GM18520 (cell line): ENCODE results near the gene CCDC124.

Experiments
- ATAC-seq: cut with Tn5 transposase; IDR thresholded peaks from one replicate; pipeline ENCODE4 v1.9.1; 2021; ENCODE audit not compliant: unreplicated experiment

Gene CCDC124

DNA sequence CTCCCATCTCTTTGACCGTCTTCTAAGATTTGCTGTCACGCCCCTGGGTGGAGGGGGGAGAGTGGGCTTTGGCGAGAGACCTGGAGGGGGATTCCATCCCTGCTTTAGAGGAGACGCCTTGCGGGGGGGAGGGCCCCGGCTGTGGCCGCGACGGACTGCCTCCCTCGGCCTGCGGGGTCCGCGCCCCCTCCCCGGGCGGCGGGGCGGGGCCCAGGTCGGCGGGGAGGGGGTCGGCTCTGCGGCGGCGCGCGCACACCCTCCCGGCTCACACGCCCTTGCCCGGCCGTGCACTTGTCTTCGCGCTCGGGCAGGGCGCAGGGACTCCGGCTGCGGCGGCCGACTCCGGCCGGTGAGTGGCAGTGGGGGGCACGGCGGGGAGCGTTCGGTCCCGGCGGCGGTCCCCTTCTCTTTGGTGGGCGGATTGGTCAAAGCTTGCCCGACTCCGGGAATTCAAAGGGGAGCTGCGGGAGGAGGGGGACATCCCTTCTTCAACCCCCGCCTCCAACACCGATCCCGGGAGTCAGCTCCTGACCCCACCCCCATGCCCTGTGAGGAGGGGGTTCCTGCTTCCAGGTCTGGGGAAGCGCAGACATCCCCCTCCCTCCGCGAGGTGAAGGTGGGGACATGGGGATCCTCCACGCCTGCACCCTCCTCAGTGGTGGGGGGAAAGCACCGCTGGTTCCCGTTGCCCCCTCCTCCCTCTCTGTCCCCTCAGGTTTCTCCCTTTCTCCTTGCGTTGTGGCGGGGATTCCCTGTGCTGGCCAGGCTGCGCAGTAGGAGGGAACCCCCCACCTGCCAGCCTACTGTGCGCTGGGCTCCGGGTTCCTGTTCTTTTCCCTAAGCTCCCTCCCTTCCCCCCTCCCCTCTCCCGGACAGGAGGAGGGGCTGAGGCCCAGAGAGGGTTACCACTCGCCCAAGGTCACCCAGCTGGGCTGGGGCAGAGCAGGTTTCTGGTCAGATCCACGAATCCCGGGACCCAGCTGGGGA, 19.5 kb downstream of the CCDC124 start:
- ATAC-seq, result no peak

DNA sequence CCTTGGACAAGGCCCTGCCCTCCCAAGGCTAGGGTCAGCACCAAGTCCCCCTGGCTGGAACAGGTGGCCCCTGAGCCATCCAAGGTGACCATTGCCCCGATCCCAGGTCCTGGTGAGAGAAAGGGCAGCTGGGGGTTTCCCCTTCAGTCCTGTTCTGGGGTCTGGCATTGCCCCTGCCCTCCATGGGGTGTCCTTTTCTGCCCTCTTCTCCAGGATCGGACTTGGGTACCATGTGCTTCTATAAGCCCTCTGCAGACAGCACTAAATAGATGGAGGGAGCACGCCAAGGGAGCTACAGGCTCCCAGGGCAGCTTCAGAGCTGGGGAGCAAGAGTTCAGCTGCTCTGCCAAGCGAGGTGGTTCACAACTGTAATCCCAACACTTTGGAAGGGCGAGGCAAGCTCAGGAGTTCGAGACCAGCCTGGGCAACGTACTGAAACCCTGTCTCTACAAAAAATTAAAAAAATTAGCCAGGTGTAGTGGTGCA, 20.5 kb downstream of the CCDC124 start:
- no peak for ATAC-seq

DNA sequence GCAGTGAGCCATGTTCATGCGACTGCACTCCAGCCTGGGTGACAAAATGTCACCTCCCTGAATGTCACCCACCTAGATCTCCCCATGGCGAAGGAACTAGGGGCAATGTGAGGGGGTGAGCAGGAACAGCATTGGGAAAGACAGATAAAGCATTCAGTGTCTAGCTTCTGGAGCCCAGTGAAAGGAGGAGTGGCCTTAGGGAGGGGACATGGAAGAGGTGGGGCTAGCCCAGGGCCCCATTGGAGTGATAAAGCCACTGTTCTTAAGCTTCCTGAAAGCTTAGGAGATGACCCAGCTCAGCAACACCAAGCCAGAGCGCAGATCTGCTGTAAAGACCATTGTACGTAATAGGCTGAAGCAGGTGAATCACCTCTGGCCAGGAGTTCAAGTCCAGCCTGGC, 21.1 kb downstream of the CCDC124 start:
- no peak for ATAC-seq

DNA sequence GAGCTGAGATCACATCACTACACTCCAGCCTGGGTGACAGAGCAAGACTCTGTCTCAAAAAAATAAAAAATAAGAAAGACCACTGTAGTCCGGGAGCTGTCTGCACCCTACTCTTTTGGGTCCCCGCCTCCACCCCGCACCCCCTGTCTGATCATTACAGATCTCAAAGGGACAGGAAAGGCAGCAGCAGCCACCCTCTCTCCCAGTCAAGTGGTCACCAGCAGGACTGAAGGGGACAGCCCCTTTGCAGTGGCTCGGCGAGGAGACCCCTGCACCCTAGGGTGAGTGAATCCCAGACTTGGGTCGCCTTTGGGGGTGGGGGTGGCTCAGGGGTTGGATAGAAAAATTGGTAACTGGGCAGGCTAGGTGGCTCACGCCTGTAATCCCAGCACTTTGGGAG, 21.6 kb downstream of the CCDC124 start:
- no peak for ATAC-seq

DNA sequence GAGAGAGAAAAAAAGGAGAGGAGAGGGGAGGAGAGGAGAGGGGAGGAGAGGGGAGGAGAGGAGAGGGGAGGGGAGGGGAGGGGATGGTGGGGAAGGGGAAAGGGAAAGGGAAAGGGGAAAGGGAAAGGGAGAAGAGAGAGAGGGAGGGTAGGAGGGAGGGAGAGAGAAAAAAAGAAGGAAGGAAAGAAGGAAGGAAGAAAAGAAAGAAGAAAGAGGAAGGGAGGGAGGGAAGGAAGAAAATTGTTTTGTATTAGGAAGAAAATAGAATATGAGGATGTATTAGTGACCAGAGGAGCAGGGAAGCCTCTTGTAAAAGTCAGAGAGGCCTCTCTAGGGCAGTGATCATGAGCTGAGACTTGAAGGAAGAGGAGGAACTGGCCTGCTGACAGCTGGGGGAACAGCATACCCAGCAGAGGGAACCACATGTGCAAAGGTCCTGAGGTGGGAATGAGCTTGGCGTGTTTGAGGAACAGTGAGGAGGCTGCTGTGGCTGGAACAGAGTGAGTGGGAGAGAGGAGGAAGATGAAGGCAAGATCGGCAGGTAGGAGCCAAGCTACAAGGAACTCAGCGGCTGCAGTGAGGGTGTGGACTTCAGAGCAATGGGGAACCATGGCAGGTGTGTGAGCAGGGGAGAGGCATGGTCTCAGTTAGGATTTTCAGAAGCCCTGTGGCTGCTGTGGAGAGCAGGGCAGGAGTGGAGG, 24.5 kb downstream of the CCDC124 start:
- ATAC-seq, result no peak

DNA sequence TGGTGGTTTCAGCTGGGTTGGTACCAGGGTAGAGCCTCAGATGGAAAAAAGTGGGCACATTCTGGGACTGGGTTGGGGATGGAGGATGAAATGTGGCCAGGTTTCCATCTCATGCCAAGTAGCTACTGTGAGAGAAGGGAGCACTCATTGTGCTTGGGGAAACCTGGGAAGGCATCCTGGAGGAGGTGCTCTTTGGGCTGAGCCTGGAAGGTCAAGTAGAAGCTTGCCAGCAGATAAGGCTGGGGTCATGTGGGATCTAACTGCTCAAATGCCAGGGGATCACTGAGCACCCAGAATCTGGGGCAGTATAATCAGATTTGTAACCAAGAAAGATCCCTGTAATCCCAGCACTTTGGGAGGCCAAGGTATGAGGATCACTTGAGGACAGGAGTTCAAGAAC, 25.1 kb downstream of the CCDC124 start:
- ATAC-seq, result no peak

DNA sequence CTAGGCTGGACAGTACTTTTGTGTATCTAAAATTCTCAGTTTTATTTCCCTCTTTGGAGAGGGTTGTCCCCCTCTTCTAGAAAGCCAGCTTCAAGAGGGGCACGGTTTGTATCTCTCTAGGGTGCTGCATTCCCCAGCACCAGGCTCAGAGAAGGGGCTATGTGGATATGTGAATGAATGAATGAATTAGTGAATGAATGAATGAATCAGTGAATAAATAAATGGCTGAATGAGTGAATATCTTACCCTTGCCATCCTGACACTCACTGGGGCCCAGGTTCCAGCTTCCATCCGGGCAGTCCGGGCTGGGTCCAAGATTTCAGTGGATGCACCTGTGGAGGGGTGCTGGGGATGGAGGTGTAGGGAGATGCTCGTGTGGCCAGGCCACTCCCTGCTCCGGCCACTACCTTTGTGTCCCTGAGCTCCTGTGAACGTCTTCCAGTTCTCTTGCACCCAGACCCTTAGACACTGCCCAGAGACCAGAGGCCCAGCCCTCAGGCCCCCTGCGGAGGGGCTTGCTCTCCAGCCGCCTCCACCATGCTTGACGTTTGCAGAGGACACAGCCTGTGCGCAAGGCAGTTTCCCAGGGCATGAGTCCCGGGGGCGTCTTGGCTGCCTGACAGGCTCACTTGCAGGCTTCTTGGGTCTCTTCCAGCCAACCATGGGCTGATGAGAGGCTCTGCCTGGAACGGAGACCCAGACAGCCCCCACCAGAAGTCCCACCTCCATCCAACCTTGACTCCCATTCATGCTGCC, 31.3 kb downstream of the CCDC124 start:
- ATAC-seq, result no peak

DNA sequence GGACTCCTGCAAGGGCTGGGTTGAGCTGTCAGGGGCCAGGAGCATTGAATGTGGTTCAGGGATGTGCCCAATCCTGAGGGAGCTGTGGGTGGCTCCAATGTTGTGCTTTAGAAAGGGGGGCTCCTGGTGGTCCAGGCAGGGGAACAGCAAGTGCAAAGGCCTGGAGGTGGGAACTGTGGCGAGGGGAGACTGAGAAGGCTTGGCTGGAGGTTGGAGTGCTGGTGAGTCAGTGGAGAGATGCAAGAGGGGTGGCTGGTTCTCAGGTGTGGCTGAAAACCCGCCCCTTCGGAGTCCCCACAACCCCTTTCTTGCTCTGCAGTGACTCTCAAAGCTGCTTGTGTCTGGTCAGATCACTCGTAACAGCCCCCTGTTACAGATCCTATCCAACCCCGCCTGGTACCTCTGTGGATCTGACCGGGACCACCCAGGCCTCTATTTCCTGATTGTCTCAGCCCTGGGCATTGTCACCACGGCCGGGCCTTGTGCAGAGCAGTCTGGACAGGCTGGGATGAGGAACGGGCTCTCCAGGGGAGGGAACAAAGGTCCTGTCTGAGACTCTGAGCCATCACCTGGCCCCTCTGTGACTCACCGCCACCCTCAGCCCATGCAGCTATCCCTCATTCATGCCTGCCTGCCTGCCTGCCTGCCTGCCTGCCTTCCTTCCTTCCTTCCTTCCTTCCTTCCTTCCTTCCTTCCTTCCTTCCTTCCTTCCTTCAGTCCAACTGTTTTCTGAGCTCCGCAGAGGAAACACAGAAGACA, 32.7 kb downstream of the CCDC124 start:
- ATAC-seq, result no peak

DNA sequence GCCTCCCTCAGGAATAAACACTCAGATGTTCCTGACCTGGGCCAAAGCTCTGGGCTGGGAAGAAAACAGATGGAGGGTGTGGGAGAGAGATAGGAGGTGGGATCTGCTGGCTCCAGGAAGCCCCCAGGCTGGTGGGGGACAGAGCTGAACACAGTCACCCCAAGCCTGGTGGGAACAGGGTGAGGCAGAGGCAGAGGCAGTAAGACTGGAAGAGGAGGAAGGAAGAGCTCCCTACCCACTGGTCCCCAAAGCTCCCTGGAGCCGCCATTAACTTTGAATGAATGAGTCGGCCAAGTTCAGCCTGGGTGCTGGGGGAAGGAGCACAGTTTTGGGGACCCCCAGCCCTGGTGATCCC, 33.3 kb downstream of the CCDC124 start:
- no peak for ATAC-seq

DNA sequence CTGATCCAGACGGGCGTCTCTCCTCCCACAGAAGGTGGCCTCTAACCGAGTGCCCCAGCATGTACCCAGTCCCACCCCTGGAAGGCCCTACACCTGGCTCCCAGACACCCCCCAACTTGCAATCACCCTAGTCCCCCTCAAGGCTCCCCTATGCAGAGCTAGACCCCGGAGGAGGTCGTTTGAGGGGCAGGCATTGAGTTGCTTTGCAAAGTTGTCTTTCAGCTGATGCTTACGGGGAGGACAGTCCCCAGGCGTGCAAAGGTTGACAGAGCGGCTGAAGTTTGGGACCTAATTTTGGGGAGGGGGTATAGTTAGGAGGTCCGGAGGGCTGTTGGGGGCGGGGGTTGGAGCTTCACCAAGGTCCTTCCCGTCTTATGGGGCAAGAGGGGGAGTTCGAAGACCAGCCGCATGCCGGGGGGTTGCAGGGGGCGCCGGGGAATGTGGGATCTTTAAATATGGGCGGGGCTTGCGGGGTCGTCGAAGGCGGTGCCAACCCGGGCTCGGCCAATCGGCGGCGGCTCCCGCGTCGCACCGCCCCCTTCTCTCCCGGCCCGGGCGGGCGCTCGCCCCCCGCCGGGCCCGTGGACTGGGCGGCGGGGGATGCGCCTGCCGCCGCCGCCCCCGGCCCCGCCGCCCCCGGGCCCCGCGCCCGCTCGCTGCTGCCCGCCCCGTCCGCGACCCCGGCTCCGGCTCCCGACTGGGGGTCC, 33.9 kb downstream of the CCDC124 start, which contains the start of gene KCNN1:
KCNN1 (plus strand) TSS at position 558 of the 707 bp plus-strand sequence. CDS start 6,782 bp downstream, outside the sequence.
- no peak for ATAC-seq

DNA sequence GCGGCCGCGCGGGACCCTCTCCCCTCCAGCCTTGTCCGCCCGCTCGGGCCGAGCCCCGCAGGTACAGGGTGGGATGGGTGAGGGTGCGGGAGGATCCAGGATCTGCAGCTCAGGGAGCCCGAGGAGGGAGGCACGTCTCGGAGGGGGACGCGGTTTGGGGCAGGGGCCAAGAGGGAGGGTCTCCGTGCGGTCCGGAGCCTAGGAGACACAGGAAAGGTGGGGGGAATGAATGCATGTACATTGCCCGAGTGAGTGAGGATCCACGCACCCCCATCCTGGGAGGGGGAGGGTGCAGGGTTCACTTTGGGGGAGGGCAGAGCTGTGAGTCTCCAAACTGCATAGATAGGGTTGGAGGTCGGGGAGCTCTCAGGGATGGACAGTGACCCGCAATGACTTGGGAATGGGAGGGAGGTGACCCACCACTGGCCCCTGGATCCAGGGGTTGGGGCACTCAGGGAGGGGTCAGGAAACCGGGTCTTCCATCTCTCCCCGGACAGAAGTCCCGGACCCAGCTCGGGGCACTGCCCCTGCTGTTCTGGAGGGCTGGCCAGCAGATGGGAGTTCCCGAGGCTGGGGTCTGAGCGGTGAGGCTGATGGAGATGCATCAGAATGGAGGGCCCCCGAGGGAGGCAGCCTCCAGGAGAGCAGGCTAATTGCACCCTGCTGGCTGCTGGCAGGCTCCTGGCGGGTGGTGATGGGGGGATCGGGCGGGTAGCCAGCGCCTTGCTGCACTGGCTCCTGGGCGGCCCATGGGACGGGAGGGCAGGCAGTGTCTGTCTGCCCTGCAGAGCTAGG, 34.6 kb downstream of the CCDC124 start:
- ATAC-seq, result no peak

DNA sequence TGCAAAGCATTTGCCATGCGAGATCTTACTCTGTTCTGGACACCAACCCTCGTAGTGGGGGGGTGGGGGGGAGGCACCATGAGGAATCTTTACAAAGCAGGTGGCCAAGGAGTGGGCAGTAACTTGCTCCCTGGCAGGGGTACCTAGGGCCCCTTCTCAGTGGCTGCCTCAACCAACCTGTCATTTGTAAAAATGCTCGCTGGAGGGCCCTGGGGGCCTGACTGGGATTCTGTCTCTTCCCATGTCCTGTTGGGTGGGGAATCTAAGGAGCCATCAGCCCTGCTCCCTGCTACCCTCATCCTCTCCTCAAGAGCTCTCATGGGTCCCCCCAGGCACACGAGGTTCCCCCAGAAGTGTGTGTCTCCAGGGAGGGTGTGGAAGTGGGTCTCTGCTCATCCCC, 35.5 kb downstream of the CCDC124 start:
- ATAC-seq, result no peak

DNA sequence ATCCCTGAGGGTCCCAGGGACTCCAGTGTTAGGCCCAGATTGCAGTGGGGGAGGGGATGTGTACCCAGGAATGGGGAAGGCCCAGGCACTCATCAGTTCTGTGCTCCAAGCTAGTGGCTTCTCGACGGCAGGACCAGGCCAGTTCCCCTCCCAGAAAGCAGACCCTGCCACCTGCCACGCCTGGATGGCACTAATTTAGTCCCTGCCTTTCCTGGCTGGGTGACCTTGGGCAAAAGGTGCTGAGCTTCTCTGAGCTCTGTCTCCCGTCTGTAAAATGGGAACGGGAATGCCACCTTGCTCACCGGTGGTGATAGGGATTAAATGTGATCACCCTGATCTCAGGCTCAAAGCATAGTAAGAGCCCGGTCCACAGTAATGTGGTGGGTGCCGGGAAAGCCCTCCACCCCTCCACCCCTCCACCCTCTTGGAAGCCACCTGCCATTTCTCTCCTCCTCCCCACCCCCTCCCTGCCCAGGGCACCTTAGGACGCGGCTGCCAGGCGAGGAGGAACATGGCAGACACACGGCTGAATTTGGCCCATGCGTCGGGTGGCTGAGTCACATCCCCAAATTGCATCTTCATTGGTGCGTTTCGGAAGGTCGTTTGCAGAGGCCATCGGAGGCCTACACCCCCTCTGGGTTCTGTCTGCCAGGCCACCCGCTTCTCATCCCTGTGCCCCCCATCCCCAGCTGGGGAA, 36.4 kb downstream of the CCDC124 start:
- no peak for ATAC-seq

DNA sequence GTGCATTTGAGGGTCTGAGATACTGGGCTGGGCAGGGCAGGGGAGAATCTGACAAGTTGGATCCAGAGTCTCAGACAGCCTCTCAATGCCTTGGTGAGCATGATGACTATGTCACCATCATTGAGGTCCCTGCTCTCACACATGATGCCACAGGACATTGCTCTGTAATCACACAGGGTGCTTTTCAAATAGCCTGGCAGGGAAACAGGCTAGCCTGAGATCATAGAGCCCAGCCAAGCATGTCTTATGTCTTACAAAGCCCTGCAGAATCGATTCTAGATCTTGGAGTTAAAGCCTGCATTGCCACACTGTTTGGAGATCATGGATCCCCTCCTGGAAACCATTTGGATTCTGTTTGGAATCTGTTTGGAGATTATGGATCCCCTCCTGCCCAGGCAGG, 39.4 kb downstream of the CCDC124 start:
- ATAC-seq, result no peak

DNA sequence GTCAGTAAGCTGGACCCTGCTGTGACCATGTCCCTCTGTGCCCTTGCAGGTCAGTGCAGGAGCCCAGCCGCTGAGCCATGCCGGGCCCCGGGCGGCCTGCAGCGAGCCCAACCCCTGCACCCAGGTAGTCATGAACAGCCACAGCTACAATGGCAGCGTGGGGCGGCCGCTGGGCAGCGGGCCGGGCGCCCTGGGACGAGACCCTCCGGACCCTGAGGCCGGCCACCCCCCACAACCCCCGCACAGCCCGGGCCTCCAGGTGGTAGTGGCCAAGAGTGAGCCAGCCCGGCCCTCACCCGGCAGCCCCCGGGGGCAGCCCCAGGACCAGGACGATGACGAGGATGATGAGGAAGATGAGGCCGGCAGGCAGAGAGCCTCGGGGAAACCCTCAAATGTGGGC, 40.9 kb downstream of the CCDC124 start:
- ATAC-seq, result no peak

DNA sequence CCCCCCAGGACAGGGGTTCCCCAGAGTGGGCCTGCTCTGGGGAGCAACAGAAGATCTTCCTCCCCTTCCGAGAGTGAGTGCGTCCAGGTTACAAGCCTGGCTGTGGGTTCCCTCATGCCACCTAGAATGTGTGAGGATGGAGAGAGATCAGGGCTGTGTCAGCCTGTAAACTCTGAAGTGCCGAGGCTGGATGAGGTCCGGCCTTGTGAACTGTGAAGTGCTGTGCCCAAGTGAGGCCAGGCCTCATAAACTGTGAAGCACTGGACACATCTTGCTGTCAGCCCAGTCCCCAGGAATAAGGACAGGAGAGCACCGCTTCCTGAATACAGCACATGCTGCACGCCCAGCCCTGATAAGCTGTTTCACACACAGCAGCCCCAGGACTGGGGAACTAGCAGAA, 41.7 kb downstream of the CCDC124 start:
- no peak for ATAC-seq

DNA sequence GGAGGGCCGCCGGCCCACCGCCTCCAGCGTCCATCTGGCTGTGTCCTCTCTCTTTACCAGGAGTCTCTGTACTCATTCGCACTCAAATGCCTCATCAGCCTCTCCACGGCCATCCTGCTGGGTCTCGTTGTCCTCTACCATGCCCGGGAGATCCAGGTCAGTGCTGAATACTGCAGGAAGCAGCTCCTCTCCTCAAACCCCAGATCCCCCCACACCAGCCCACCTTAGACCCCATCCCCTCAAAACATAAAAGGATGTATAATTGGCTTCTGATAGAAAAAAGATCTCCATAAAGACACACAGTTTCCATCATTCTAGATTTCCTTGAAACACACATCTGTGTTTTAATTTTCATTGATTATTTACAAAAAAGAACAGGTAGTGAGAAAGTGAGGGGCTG, 42.2 kb downstream of the CCDC124 start:
- ATAC-seq, result no peak

DNA sequence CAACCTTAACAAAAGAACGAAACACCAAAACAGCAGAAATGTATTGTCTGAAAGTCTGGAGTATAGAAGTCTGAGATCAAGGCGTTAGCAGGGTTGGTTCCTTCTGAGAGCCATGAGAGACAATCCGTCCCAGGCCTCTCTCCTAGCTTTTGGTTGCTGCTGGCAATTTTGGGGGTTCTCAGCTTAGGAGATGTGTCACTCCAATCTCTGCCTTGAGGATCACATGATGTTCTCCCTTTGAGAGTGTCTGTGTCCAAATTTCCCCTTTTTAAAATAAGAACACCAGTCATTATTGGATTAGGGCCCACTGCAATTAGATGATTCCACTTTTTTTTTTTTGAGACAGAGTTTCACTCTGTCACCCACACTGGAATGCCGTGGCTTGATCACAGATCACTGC, 44.2 kb downstream of the CCDC124 start:
- ATAC-seq, result no peak

DNA sequence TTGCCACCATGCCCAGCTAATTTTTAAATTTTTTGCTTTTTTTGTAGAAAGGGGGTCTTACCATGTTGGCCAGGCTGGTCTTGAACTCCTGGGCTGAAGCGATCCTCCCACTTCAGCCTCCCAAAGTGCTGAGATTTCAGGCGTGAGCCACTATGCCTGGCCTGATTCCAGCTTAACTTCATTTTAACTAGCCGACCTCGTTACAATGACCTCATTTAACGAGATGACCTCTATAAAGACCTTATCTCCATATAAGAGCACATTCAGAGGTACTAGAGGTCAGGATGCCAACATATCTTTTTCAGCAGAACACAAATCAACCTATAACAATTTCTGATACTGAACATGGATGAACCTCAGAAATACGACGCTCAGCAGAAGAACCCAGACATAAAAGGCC, 44.7 kb downstream of the CCDC124 start:
- no peak for ATAC-seq
